ENCODE data around the gene KLHL17. TPM values are rescaled to one million over a fixed set of nuclear protein-coding genes. Genes with fewer than 3 reads are reported as not detected.

The KLHL17 gene
- total RNA-seq, 4 donors from 2014 or later = 4.4 to 10.0 (median 5.0) TPM

DNA sequence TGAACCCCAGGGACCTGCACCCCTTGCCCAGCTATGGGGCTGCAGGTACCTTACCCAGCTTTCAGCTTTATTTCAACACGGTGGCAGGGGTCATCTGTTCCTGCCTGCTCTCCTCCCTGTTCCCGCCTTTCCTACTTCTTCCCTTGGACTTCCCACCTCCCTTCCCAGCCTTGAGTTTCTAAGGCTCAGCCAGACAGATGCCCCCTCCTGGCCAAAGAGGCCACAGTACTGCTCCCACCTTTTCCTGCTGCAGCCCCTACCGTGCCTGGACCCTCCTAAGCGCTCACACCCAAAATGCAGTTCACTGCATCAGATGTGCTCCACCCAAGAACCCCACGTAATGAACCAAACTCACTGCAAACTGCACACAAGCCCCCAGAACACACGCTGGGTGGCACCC is 9.0 kb upstream of the KLHL17 start:
- TF ChIP-seq, protein P1, sequence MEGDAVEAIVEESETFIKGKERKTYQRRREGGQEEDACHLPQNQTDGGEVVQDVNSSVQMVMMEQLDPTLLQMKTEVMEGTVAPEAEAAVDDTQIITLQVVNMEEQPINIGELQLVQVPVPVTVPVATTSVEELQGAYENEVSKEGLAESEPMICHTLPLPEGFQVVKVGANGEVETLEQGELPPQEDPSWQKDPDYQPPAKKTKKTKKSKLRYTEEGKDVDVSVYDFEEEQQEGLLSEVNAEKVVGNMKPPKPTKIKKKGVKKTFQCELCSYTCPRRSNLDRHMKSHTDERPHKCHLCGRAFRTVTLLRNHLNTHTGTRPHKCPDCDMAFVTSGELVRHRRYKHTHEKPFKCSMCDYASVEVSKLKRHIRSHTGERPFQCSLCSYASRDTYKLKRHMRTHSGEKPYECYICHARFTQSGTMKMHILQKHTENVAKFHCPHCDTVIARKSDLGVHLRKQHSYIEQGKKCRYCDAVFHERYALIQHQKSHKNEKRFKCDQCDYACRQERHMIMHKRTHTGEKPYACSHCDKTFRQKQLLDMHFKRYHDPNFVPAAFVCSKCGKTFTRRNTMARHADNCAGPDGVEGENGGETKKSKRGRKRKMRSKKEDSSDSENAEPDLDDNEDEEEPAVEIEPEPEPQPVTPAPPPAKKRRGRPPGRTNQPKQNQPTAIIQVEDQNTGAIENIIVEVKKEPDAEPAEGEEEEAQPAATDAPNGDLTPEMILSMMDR (IDR thresholded peaks at IDR 0.05; ENCODE audit: low read depth) = no peak

GRCh38 chr1:952201-952600 is 8.2 kb upstream of the KLHL17 start:
- TF ChIP-seq, protein P1 (IDR thresholded peaks at IDR 0.05; ENCODE audit: low read depth) = no peak

GRCh38 chr1:952603-953002 is 7.8 kb upstream of the KLHL17 start:
- TF ChIP-seq, protein P1 (IDR thresholded peaks at IDR 0.05; ENCODE audit: low read depth) = no peak

DNA sequence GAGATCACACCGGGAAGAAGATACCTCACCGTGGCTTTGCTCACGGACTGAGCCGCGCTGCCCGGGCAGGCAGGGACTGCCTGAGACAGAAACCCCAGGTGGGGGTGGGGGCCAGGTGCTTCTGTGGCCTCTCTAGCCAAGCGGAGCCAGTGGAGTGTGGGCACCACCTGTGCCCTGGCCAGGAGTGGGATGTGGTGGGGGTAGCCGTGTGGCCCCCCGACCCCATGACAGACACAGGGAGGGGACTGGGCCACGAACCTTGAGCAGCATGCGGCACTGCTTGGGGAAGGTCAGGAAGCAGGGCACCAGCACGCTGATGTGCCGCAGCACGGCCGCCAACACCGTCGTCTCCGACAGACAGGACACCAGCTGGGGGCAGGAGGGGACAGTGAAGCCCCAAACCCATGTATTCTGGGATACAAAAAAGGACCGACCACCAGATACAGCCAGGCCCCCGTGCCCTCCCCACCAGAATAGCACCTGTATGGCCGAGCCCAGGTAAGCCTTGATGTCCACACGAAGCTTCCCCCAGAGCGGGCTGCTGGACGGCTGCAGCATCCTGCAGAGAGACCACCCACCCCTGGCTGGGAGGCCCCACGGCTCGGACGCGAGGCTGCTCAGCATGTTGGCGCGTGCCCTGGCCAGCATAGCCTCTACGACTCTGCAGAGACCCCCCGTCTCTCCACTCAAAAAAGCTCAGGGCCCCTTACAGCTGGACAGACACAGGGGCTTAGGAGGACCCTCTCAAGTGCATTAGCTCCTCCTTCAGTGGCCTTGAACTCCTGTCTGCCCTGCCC is 6.7 kb upstream of the KLHL17 start:
- TF ChIP-seq, protein P1 (IDR thresholded peaks at IDR 0.05; ENCODE audit: low read depth) = no peak

DNA sequence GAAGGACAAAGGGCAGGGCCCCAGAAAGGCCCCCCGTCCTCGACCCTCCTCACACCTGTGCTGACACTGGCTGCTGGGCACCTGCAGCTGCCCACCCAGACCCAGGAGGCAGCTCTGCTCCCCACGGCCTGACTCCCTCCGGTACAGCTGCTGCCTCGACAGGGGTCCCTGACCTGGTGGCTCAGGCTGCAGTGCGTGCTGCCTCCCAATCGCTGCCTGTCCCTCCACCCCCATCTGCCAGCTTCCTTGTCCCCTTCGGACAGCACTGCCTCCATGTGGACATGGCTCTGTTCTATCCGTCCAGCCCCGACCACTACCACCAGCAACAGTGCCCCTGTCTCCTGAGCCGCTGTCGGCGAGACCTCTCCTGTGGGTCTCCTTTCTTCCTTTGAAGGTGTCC is 5.5 kb upstream of the KLHL17 start:
- TF ChIP-seq, protein P1 (IDR thresholded peaks at IDR 0.05; ENCODE audit: low read depth) = no peak

GRCh38 chr1:955474-955873 is 4.9 kb upstream of the KLHL17 start:
- TF ChIP-seq, protein P1 (IDR thresholded peaks at IDR 0.05; ENCODE audit: low read depth) = no peak

DNA sequence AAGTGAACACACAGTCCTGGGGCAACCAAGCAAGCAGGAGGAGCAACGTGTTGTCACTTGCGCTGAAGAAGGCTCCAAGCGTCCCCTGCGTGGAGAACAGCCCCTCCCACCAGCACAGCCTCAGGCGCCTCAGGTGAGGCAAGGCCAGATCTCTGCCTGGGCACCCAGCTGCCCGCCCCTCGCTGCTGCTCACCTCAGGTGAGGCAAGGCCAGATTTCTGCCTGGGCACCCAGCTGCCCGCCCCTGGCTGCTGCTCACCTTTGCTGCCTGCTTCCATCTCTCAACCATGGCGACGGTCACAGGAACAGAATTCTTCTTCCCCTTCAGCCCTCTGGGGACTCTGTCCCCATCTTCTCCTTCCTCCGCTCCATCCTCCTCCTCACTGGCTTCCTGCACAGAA is 3.7 kb upstream of the KLHL17 start:
- TF ChIP-seq, protein P1 (IDR thresholded peaks at IDR 0.05; ENCODE audit: low read depth) = no peak
